OCI-LY1 (cell line): Measurements from ENCODE around the gene AGPAT1.
A peak's percentile ranks its signal among the peaks of the same experiment; 100 is the strongest.

ENCODE experiments used
- H2AFZ ChIP-seq: fragments of 200-600 bp; sonication (generic), shearing (Covaris generic); 2 replicates; pipeline ENCODE4 v1.6.0; 2014; ENCODE audit warnings: antibody characterized with exemption, mild to moderate bottlenecking, low read length
- H3F3A ChIP-seq: fragments of 200-600 bp; sonication (generic), shearing (Covaris generic); 2 replicates; pipeline ENCODE4 v1.6.0; 2014; ENCODE audit warnings: mild to moderate bottlenecking, antibody characterized with exemption, low read length, moderate library complexity; ENCODE audit not compliant: insufficient read depth
- H3K27ac ChIP-seq: fragments of 200-600 bp; sonication (generic); 2 replicates; pipeline ENCODE4 v1.5.1; 2014; ENCODE audit warnings: low read length, mixed run types, mild to moderate bottlenecking, low read depth; ENCODE audit not compliant: poor library complexity, severe bottlenecking
- H3K27me3 ChIP-seq: fragments of 200-600 bp; sonication (generic); 2 replicates; pipeline ENCODE4 v1.6.0; 2014; ENCODE audit warnings: antibody characterized with exemption, mild to moderate bottlenecking, low read length, moderate library complexity; ENCODE audit not compliant: insufficient read depth
- H3K36me3 ChIP-seq: fragments of 200-600 bp; sonication (generic); 2 replicates; pipeline ENCODE4 v1.6.1; 2014; ENCODE audit warnings: mild to moderate bottlenecking, antibody characterized with exemption, low read length, moderate library complexity, mixed read lengths; ENCODE audit not compliant: insufficient read depth
- H3K4me1 ChIP-seq: fragments of 200-600 bp; sonication (generic); 2 replicates; pipeline ENCODE4 v1.5.1; 2014; ENCODE audit warnings: mild to moderate bottlenecking, low read length, moderate library complexity; ENCODE audit not compliant: insufficient read depth, severe bottlenecking
- H3K4me2 ChIP-seq: fragments of 200-600 bp; sonication (generic), shearing (Covaris generic); 2 replicates; pipeline ENCODE4 v1.6.1; 2014; ENCODE audit warnings: low read length
- H3K4me3 ChIP-seq: fragments of 200-600 bp; sonication (generic); 2 replicates; pipeline ENCODE4 v1.5.1; 2014; ENCODE audit warnings: low read length, low read depth, mild to moderate bottlenecking, mixed read lengths; ENCODE audit not compliant: poor library complexity, severe bottlenecking
- H3K79me2 ChIP-seq: fragments of 200-600 bp; shearing (Covaris generic); 2 replicates; pipeline ENCODE4 v1.6.1; 2016; ENCODE audit warnings: mixed run types, low read length, mixed read lengths; ENCODE audit not compliant: insufficient read depth
- H3K9ac ChIP-seq: fragments of 200-600 bp; sonication (generic), shearing (Covaris generic); 2 replicates; pipeline ENCODE4 v1.6.1; 2014; ENCODE audit warnings: mild to moderate bottlenecking, low read length, mixed read lengths
- H3K9me2 ChIP-seq: fragments of 200-600 bp; sonication (generic), shearing (Covaris generic); 2 replicates; pipeline ENCODE4 v1.6.1; 2014; ENCODE audit warnings: low read depth, mild to moderate bottlenecking, low read length, mixed read lengths
- H3K9me3 ChIP-seq: fragments of 200-600 bp; shearing (Covaris generic); 2 replicates; pipeline ENCODE4 v1.6.1; 2014; ENCODE audit warnings: low read length, mixed read lengths
- H4K20me1 ChIP-seq: fragments of 200-600 bp; sonication (generic), shearing (Covaris generic); 2 replicates; pipeline ENCODE4 v1.6.0; 2016; ENCODE audit warnings: mild to moderate bottlenecking, low read length; ENCODE audit not compliant: insufficient read depth
- CTCF ChIP-seq: fragments of 200-600 bp; sonication (generic), shearing (Covaris generic); IDR thresholded peaks from 2 replicates; pipeline ENCODE4 v1.5.1; 2017; ENCODE audit warnings: mild to moderate bottlenecking, antibody characterized with exemption, low read length, moderate library complexity, mixed read lengths
- EZH2 ChIP-seq: fragments of 200-600 bp; sonication (generic), shearing (Covaris generic); IDR thresholded peaks from 2 replicates; pipeline ENCODE4 v1.8.0; 2017; ENCODE audit warnings: borderline replicate concordance, mixed run types, mild to moderate bottlenecking, antibody characterized with exemption, low read length, moderate library complexity, mixed read lengths

Gene AGPAT1

GRCh38 chr6:32168807-32169591 lies 6.9 kb downstream of the AGPAT1 start:
- Histone ChIP-seq H3K9ac (no peak overlapping the region), H3K27me3 (no peaks in the 10 kb centered on the region), H4K20me1 (no peaks in the 10 kb centered on the region), H3K9me2 (no peaks in the 10 kb centered on the region), H3K4me3 (no peak overlapping the region), H3K79me2 (no peaks in the 10 kb centered on the region), H3K9me3 (no peaks in the 10 kb centered on the region), H3F3A (no peaks in the 10 kb centered on the region), H2AFZ (no peak overlapping the region), H3K27ac (no peak overlapping the region), H3K4me2 (no peak overlapping the region), H3K36me3 (peaks cover 37% of the 10 kb centered on the region; the same call in 1 of the 2 replicates), H3K4me1 (peaks cover 37% of the 10 kb centered on the region)
- TF ChIP-seq CTCF (no peak), EZH2 (no peak)

- peaks cover 37% of the 10 kb centered on the region; the same call in 1 of the 2 replicates for H3K36me3 ChIP-seq
- H3K4me2 ChIP-seq, result no peak overlapping the region
Measured at GRCh38 chr6:32168350-32168749, 7.5 kb downstream of the AGPAT1 start.

GRCh38 chr6:32167761-32168262 lies 8.1 kb downstream of the AGPAT1 start:
- TF ChIP-seq CTCF (no peak), EZH2 (no peak)
- H3K79me2 ChIP-seq, result no peaks in the 10 kb centered on the region
- no peaks in the 10 kb centered on the region for H3K9me3 ChIP-seq
- no peaks in the 10 kb centered on the region for H3K9me2 ChIP-seq
- H3K36me3 ChIP-seq, result peaks cover 37% of the 10 kb centered on the region; the same call in 1 of the 2 replicates
- peaks cover 26% of the 10 kb centered on the region for H3K4me1 ChIP-seq
- peak overlapping the region; percentile 56 for H3K27ac ChIP-seq
- H3F3A ChIP-seq, result no peaks in the 10 kb centered on the region
- no peak overlapping the region for H3K4me2 ChIP-seq
- no peak overlapping the region for H3K4me3 ChIP-seq
- no peaks in the 10 kb centered on the region for H4K20me1 ChIP-seq
- H2AFZ ChIP-seq, result no peak overlapping the region
- H3K9ac ChIP-seq, result peak overlapping the region; percentile 1; the same call in 1 of the 2 replicates
- H3K27me3 ChIP-seq, result no peaks in the 10 kb centered on the region

More at GRCh38 chr6:32168350-32168749, 7.5 kb downstream of the AGPAT1 start:
- Histone ChIP-seq H3K9me2 (no peaks in the 10 kb centered on the region), H2AFZ (no peak overlapping the region), H3K79me2 (no peaks in the 10 kb centered on the region), H3K27me3 (no peaks in the 10 kb centered on the region), H3F3A (no peaks in the 10 kb centered on the region), H3K9ac (no peak overlapping the region; the same call in 1 of the 2 replicates), H3K9me3 (no peaks in the 10 kb centered on the region), H3K27ac (peak overlapping the region; percentile 56), H3K4me3 (no peak overlapping the region), H4K20me1 (no peaks in the 10 kb centered on the region), H3K4me1 (peaks cover 31% of the 10 kb centered on the region)
- TF ChIP-seq EZH2 (no peak), CTCF (no peak)
